Activated CD4-positive, alpha-beta T cell treated with anti-CD3 and anti-CD28 coated beads, Interleukin-10, Interleukin-2, amounts not matched to agents 100 ng/mL and 50 ng/mL, durations not matched to agents 16 hours and 8 hours (primary cell): ENCODE measurements around the gene SDHAF1.
"Not testable (repeated sequence)": the region's sequence is repeated elsewhere in the genome, so short reads cannot be mapped to it uniquely, and the experiment has no call there.

Experiments used
- DNase-seq: peaks from one replicate; pipeline ENCODE4 v3.0.0-alpha.2; 2020

SDHAF1 gene, protein sequence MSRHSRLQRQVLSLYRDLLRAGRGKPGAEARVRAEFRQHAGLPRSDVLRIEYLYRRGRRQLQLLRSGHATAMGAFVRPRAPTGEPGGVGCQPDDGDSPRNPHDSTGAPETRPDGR

DNA sequence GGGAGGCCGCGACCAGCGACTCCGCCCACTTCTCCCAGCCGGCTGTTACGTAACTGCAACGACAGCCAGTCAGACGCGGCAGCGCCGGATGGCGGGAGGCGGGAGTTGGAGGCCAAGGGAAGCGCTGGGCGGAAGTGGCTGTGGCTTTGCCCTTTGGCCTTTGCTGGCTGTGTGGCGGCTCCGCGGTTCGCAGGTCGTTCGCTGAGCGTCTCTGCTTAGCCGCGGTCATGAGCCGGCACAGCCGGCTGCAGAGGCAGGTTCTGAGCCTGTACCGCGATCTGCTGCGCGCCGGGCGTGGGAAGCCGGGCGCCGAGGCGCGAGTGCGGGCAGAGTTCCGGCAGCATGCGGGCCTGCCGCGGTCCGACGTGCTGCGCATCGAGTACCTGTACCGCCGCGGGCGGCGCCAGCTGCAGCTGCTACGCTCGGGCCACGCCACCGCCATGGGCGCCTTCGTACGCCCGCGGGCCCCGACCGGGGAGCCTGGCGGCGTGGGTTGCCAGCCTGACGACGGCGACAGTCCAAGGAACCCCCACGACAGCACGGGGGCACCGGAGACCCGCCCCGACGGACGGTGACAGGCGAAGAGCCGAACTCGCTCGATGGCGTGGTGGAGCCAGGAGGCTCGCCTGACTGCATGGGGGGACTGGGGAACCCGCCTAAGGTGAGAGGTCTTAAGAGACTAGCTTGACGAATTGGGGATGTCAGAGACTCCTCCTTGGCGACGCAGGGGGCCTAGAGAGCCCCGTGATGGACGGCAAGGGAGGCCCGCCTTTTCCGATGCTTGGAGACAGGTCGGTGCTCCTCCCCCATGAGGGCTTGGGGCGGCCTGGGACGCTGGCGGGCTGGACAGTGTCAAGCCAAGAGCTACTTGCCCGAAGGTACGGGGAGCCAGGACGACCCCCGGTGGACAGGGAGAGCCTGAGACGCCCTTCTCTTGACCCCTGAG, at the start of gene SDHAF1:
SDHAF1 (plus strand) TSS at position 141 of the 946 bp plus-strand sequence; CDS start at position 228, 87 bp downstream.
- peak; percentile 98 for DNase-seq

DNA sequence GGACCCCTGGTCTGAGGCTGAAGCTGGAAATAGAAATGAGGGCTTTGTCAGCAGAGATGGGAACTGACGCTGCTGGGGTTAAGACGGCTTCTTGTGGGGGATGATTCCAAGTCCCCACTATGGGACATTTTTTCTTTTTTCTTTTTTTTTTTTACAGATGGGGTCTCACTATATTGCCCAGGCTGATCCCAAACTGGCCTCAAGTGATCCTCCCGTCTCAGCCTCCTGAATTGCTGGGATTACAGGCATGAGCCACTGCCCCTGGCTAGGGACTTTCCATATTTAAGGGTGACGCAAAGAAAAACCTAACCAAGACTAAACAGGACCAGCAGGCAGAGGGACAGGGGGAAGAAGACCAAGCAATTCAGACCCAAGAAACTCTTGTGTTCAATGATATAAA, 48.8 kb upstream of the SDHAF1 start:
- no peak for DNase-seq

DNA sequence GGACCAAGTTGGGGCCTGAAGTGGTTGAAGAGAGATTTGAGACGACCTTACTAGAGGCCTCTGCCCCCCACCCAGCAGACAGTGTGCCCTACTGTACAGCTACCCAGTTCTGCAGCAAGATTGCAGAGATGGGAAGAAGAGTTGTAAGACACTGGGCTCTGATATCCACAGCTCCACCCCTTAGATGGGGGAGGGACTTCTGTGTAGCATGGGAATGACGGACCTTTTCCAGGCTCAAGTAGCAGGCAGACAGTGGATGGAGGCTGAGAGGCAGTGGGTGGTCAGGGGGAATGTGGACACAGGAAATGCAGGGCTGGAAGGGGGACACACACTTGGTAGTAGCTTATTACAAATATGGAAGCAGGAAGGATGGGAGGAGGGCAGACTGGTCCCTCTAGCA, 45.9 kb upstream of the SDHAF1 start:
- no peak for DNase-seq

DNA sequence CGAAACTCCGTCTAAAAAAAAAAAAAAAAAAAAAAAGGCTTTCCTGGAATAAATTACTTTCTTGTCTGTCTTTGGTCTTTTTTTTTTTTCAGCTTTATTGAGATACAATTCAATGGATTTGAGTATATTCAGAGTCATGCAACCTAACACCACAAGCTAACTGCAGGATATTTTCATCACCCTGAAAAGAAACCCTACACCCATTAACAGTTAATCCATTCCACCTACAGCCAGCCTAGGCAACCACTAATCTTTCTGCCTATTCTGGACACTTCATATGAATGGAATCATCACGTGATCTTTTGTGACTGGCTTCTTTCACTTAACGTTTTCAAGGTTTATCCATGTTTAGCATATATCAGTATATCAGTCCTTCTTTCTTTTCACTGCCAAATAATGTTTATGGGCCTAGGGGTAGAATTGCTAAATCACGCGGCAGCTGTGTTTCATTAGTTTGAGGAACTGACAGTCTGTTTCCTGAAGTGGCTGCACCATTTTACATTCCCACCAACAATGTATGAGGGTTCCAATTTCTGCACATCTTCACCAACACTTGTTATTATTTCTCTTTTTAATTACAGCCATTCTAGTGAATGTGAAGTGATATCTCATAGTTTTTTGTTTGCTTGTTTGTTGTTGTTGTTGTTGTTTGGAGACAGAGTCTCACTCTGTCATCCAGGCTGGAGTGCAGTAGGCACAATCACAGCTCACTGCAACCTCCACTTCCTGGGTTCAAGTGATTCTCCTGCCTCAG, 38.9 kb upstream of the SDHAF1 start:
- DNase-seq, result no peak

DNA sequence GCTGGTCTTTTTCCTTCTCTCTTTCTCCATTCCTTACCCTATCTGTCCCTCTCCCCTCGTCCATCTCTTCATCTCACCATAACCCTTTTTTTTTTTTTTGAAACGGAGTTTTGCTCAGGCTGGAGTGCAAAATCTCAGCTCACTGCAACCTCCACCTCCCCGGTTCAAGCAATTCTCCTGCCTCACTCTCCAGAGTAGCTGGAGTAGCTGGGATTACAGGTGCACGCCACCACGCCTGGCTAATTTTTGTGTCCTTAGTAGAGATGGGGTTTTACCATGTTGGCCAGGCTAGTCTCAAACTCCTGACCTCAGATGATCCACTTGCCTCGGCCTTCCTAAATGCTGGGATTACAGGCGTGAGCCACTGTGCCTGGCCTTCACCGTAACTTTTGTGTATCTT, 37.6 kb upstream of the SDHAF1 start:
- not testable (repeated sequence) for DNase-seq

DNA sequence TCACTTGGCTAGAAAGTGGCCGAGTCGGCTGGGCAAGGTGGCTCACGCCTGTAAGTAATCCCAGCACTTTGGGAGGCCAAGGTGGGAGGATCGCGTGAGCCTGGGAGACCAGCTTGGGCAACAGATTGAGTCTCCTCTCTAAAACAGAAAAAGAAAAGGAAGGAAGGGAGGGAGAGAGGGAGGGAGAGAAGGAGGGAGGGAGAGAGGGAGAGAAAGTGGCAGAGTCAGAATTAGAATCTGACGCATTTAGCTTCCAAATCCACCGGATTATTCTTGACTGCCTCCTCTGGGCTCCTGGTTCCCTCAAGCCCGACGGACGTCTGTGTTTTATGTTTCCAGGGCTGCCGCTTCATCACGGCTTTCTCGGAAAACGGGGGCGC, 36.3 kb upstream of the SDHAF1 start:
- no peak for DNase-seq

DNA sequence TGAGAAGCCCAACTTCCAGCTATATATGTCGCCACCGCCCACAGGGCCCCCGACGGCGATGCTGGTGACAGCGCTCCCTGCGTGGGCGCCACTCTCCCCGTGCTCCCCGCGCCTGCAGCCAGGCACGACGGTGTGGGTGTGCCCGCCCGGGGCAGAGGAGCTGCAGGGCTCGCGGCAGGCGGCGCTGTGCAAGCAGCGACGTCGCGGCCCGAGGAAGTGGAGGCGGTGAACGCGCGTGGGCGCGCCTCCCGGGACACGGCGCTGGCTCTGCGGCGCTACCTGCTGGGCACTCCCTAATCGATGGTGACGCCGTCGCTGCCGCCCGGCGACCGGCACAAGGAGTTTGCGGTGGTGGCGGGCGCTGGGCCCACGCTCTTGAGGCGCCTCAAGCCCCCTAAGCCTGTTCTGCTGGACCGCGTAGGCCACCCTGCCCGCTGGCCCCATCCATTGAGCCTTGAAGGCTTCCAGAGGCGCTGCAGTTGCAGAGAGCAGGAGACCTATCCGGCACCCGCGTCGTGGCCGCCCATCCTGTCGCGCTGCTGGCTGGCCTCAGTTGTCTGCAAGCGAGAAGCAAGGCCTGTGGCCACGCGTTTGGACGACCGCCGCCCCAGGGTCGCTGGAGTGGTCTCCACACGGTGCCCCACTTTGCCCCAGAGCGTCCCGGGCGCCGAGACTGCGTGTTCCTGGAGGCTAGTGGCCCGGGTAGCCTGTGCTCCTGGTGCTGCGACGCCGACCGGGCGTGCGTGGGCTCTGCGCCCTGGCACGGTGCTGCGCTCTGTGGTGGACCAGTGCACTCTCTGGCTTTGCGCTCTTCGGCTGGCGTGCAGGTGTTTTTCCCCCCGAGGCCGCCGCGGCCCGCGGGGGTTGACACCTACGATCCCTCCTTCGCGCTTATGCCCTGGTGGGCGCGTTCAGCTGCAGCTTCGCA, 35.7 kb upstream of the SDHAF1 start:
- DNase-seq, result peak; percentile 60

DNA sequence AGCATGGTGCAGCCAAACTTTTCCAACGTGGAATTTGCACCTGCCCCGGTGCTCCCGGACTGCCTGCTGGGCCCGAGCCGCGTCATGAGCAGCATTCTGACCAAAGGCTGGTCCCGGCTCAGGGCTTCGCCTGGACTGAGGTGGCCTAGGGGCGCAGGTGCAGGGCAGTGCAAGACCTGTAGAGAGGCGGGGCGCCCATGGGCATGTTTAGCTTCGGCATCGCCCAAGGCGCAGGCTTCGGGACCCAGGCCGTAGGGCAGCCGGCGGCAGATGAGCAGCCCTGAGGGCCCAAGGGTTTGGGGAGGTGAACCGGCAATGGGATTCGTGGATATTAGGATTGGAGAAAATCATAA, 35.0 kb upstream of the SDHAF1 start:
- no peak for DNase-seq

DNA sequence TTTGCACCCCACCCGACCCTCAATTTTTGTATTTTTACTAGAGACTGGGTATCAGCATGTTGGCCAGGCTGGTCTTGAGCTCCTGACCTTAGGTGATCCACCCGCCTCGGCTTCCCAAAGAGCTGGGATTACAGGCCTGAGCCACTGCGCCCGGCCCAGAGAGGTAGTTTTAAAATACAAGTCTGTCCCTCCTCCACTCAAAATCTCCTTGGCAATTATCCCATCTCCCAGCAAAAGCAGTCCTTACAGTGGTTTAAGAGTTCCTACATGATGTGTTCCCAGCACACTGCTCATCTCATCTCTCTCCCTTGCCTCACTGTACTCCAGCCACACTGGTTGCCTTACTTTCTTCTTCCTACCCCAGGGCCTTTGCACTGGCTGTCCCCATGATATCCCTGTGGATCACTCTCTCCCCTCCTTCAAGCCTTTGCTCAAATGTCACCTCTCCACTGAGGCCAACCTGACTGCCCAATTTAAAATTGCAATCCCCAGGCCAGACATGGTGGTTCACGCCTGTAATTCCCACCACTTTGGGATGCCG, 34.5 kb upstream of the SDHAF1 start:
- no peak for DNase-seq

DNA sequence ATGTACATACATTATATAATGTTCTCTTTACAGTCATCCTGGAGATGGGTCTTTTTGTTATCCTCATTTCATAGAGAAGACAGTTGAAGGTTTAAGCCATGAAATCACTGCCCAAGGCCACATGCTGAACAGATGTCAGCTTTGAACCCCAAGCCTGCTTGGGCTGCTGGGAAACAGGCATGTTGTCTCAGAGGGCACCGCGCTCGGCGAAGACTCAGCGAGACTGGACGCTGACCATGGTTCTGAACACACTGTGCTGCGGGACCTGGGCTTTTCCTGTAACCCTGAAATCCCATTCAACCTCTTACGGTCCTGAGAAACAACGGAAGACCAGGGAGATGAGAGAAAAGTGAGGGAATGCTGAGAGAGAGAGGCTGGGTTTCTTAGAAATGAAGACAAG, 31.5 kb upstream of the SDHAF1 start:
- DNase-seq, result peak; percentile 34

DNA sequence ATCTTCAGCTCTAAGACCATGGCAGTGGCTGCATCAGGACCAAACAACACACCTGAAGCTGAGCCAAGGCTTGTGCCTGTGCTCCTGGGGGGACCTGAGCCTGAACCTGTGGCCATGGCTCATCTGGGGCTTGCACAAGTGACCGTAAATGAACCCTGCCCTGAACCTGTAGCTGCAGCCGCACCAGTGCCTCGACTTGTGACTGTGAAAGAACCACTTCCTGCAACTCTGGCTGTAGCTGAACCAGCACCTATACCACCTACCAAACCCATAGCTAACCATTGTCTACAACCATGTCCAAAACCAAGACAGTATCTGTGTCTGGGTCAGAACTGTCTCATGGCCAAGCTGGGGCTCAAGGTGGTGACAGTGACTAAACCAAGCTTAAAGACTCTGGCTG, 28.2 kb upstream of the SDHAF1 start:
- no peak for DNase-seq

DNA sequence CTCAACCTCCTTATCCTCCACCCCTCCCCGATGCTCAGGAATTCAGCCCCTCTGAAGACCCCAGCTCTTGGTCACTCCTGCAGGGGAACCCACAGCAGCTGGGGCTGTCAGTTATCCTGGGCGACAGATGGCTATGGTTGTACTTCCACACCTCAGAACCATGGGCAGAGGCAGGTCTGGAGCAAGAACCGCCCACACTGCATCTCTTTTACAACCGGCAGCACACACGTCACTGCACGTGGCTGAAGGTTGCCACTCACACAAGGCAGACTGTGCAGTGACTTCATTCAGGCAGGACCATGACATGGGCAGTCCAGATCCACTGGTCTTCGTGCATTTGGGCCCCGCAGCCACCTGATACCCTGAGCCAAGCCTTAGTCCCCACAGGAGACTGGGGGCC, 21.5 kb upstream of the SDHAF1 start:
- DNase-seq, result no peak

DNA sequence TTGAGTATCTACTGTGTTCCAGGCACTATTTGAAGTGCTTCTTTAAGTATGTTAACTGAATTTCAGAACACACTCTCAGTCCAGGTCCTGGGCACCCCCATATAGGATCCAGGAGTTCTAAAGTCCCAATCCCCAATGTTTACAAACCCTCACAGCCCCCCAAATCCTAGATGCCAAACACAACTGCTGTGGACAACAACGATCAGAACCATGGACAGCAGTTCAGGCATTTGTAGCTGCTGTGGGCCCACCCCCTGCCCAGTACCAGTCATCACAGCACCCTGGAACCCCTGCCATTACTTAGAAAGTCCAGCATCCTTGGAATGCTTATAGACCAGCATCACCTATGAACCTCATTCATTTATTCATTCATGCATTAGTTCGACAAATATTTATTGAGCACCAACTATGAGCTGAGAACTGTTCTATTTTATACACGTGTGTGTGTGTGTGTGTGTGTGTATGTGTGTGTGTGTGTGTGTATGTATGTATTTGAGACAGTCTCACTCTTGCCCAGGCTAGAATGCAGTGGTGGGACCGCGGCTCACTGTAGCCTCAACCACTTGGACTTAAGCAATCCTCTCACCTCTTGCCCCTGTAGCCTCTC, 19.3 kb upstream of the SDHAF1 start:
- no peak for DNase-seq

DNA sequence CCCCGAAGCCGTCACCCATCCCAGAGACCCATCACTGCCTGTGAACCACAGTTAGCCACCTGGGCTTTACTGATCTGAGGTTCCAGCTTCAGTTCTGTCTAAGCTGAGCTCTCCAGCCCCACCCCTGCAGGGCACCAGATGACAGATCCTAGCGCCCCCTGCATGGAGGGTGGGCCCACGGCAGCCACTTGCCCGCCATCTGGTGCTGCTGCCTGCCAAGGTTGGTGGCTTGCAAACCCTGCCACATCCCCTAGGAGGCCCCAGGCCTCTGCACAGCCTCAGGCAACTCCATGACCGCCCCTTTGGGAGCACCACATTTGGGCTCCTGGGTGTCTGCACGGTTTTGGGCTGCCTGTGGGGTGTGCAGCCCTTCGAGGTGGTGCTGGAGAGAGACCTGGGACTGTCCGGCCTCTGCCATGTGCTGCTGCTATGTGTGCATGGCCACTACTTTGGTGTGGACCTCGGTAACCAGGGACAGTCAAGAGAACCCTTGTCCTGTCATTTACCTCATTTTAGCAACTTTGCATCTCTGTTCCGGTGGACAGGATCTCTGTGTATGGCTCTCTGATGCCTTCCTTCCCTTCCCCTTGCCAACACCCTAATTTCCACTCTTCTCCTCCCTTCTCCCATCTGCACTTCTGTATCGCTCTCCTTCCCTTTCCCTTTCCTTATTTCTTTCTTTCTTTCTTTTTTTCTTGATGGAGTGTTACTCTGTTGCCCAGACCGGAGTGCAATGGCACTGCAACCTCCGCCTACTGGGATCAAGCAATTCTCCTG, 17.4 kb upstream of the SDHAF1 start:
- DNase-seq, result peak; percentile 47

DNA sequence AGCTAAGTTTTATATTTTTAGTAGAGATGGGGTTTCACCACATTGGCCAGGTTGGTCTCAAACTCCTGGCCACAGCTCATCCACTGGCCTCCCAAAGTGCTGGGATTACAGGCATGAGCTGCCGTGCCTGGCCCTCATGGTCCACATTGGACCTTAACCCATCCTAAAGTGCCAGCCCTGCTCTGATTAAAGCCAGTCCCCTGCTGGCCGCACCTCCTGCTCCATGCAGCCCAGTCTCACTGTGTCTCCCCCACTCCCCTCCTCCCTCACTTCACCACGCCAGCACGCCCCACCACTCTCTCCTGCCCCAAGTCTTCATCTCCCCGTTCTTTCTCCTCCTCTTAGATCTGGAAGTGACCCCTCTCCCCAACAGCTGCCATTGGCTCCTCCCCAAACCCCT, 16.7 kb upstream of the SDHAF1 start:
- DNase-seq, result no peak

DNA sequence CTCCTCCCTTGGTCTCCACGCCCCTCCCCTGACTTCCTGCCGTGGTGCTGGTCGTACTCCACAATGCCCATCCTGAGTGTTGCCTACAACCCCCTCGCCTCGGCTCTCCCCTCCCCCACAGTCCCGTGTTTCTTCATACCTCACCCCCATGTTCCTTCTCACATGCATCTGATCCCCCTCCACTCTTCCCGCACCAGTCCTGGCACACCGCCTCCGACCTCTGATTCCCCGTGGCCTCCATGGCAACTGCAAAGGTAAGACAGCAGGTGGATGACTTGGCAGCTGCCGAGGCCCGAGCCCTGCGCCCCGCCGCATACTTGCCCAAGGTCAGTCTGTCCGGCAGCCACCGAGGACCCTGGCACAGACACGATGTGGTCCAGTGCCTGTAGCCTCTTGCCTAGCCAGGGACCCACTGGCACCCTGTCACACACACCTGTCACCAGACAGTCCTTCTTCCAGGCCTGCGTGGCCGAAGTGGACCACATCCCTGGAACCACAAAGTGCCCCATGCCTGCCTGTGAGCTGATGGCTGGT, 16.1 kb upstream of the SDHAF1 start:
- DNase-seq, result no peak

DNA sequence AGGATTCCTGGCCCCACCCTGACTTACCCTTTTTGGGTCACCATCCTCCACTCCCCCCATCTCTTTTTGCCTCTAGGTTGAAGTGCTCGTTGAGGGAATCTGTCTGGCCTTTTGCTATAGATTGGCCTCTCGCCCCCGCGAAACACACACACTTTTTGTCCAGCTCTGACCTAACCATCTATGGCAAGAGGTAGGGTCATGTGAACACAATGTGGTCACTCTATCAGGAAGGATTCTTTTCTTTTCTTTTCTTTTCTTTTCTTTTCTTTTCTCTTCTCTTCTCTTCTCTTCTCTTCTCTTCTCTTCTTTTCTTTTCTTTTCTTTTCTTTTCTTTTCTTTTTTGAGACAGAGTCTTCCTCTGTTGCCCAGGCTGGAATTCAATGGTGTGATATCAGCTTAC, 14.0 kb upstream of the SDHAF1 start:
- not testable (repeated sequence) for DNase-seq

DNA sequence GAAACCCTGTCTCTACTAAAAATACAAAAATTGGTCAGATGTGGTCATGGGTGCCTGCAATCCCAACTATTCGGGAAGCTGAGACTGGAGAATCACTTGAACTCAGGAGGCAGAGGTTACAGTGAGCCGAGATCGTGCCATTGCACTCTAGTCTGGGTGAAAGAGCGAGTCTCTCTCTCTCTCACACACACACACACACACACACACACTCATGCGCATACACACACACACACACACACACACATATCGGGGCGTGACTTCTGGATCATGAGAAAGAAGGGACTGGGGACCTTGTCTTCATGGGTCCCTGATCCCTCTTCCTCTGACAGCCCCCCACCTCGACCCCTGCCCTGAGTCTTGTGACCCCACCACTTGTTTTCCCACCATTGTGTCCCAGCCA, 11.8 kb upstream of the SDHAF1 start:
- DNase-seq, result no peak

DNA sequence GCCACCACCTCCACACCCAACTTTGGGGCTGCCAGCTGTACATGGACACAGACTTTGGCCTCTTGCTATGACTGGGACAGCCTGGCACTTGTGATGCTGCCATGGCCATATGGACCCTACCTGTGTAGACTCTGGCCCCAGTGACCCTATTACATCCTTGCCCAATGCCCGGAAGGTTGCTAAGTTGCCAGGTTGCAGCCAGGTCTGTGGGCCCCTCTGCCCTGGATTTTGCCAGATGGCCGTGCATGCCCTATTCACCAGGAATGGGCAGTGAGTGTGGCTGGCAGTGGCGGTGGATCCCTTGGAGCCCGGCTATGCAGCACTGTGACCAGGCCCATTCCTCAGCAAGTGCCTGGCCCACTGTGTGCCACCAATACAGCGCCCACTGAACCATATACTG, 8.9 kb upstream of the SDHAF1 start:
- no peak for DNase-seq

DNA sequence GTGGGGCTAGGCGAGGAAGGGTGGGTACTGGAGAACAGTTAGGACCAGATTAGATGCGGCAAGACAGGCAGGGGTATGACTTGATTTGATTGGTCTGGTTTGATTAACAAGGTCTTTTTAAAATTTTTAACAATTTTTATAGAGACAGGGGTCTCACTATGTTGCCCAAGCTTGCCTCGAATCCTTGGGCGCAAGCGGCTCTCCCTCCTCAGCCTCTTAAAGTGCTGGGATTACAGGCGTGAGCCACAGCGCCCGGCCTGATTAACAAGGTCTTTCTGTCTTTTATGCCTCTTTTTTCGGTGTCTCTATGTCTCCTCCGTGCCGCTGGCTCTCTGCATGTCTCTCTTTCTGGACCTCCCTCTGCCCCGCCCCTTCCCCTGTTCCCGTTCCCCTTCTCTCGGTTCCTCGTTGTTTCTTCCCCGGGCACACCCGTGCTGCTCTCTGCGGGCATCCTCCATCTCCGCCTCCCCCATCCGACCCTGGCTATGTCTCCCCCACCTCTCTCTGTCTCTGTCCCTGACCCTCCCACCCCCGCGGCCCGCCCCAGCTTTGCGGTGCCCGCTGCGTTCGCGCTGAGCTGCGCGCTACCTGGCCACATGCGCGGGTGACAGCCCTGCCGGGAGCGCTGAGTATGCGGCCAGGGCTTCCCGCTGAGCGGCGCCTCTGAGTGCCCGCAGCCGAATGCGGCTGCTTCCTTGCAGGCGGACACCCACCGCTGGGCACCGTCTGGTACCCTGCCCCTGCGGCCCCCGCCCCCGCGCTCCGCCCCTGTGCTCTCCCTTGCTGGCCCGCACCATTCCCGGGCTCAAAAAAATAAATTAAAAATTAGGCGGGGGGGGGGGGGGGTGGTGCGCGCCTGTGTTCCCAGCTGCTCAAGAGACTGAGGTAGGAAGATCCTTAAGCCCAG, 8.1 kb upstream of the SDHAF1 start:
- no peak for DNase-seq
